Thoracic aorta (tissue), 2 donors: ENCODE results near the gene PDZRN3. TPM values are rescaled to one million over a fixed set of nuclear protein-coding genes. Genes with fewer than 3 reads are reported as not detected.

Experiments
- ATAC-seq: fragments of 150-250 bp; one replicate; pipeline ENCODE4 v1.8.0; 2017; ENCODE audit warnings: low read depth; ENCODE audit not compliant: insufficient number of reproducible peaks, low FRiP score
- DNase-seq: peaks from one replicate; pipeline ENCODE4 v3.0.0-alpha.2; 2020; ENCODE audit warnings: low spot score
- H3K27ac ChIP-seq, 2 donors: fragments of 200-600 bp; sonication (generic); 1 replicate in 1 of 2; 2 replicates in 1 of 2; pipeline ENCODE4 v1.5.1; 2016; ENCODE audit warnings: mild to moderate bottlenecking in 2 of 2, moderate library complexity in 2 of 2
- H3K27me3 ChIP-seq: fragments of 200-600 bp; sonication (generic); replicated peaks from 2 replicates; pipeline ENCODE4 v1.6.0; 2016; ENCODE audit warnings: mild to moderate bottlenecking; ENCODE audit not compliant: insufficient read depth
- H3K36me3 ChIP-seq: fragments of 200-600 bp; sonication (generic); one replicate; pipeline ENCODE4 v1.5.1; 2016
- H3K4me1 ChIP-seq, 2 donors: fragments of 200-600 bp; sonication (generic); 1 replicate in 1 of 2; 2 replicates in 1 of 2; pipeline versions ENCODE4 v1.5.1 to v1.6.0; 2016; ENCODE audit warnings: low read depth in 2 of 2, mild to moderate bottlenecking in 1 of 2; ENCODE audit not compliant: control insufficient read depth in 1 of 2
- H3K4me3 ChIP-seq: fragments of 200-600 bp; sonication (generic); 2 replicates; pipeline ENCODE4 v1.5.1; 2016; ENCODE audit warnings: mild to moderate bottlenecking
- H3K9me3 ChIP-seq: fragments of 200-600 bp; sonication (generic); 2 replicates; pipeline ENCODE4 v1.5.1; 2016
- CTCF ChIP-seq: fragments of 200-600 bp; sonication (generic); IDR thresholded peaks from one replicate; pipeline ENCODE4 v1.5.1; 2019; ENCODE audit warnings: antibody characterized with exemption
- total RNA-seq, 2 donors: library from RNA; depleted of rRNA; stranded (reverse); fragments of >200 nt; gene quantifications; one replicate each; pipeline versions ENCODE4 v1.1.0 to v1.2.3, GENCODE V29; 2016

The PDZRN3 gene
- total RNA-seq, 2 donors from 2014 or later, result 140 to 166 TPM

GRCh38 chr3:73481888-73482287 is 142.9 kb downstream of the PDZRN3 start:
- Histone ChIP-seq H3K4me1 (peaks cover 4 to 45% of the 10 kb centered on the region in 2 donors), H3K27ac (no peak overlapping the region), H3K36me3 (no peaks in the 10 kb centered on the region), H3K27me3 (no peaks in the 10 kb centered on the region), H3K4me3 (no peak overlapping the region), H3K9me3 (no peaks in the 10 kb centered on the region)
- ATAC-seq, result no peak
- no peak for DNase-seq
- TF ChIP-seq CTCF, result no peak

- Histone ChIP-seq H3K9me3 (no peaks in the 10 kb centered on the region), H3K27me3 (no peaks in the 10 kb centered on the region), H3K27ac (no peak overlapping the region), H3K4me3 (no peak overlapping the region), H3K4me1 (peaks cover 0 to 34% of the 10 kb centered on the region in 2 donors), H3K36me3 (no peaks in the 10 kb centered on the region)
- no peak for TF ChIP-seq CTCF
- ATAC-seq, result no peak
- no peak for DNase-seq
Observed at GRCh38 chr3:73480187-73480672, 144.5 kb downstream of the PDZRN3 start.

- no peaks in the 10 kb centered on the region for H3K36me3 ChIP-seq
- ATAC-seq (no peak), DNase-seq (no peak)
- H3K4me3 ChIP-seq, result no peak overlapping the region
- no peaks in the 10 kb centered on the region for H3K9me3 ChIP-seq
- H3K27ac ChIP-seq, result no peak overlapping the region
- no peaks in the 10 kb centered on the region for H3K27me3 ChIP-seq
- peaks cover 0 to 28% of the 10 kb centered on the region in 2 donors for H3K4me1 ChIP-seq
- no peak for TF ChIP-seq CTCF
Observed at GRCh38 chr3:73479325-73479724, 145.4 kb downstream of the PDZRN3 start.

- Histone ChIP-seq H3K36me3 (no peaks in the 10 kb centered on the region), H3K27me3 (no peaks in the 10 kb centered on the region), H3K9me3 (no peaks in the 10 kb centered on the region), H3K27ac (no peak overlapping the region), H3K4me3 (no peak overlapping the region), H3K4me1 (peaks cover 0 to 27% of the 10 kb centered on the region in 2 donors)
- no peak for TF ChIP-seq CTCF
- ATAC-seq (no peak), DNase-seq (no peak)
Observed at GRCh38 chr3:73478858-73479257, 145.9 kb downstream of the PDZRN3 start.

- H3K27me3 ChIP-seq, result no peaks in the 10 kb centered on the region
- no peak overlapping the region for H3K27ac ChIP-seq
- no peak for TF ChIP-seq CTCF
- no peaks in the 10 kb centered on the region for H3K9me3 ChIP-seq
- H3K4me1 ChIP-seq, result peaks cover 0 to 33% of the 10 kb centered on the region in 2 donors
- H3K36me3 ChIP-seq, result no peaks in the 10 kb centered on the region
- ATAC-seq (no peak), DNase-seq (no peak)
- no peak overlapping the region for H3K4me3 ChIP-seq
Observed at GRCh38 chr3:73475717-73476116, 149.0 kb downstream of the PDZRN3 start.
